H9 (cell line): ENCODE measurements around the gene MAST4. TPM values are rescaled to one million over a fixed set of nuclear protein-coding genes. Genes with fewer than 3 reads are reported as not detected.
A peak's percentile ranks its signal among the peaks of the same experiment; 100 is the strongest.

ENCODE experiments used
- DNase-seq: peaks from one replicate; pipeline ENCODE4 v3.0.0-alpha.2; 2017
- H2AFZ ChIP-seq: one replicate; pipeline ENCODE4 v1.6.1; 2013; ENCODE audit warnings: mild to moderate bottlenecking, low read length, control low read depth, moderate library complexity
- H2AK5ac ChIP-seq: 2 replicates; pipeline ENCODE4 v1.6.1; 2013; ENCODE audit warnings: low read length, control low read depth, mixed read lengths; ENCODE audit not compliant: insufficient read length
- H2BK120ac ChIP-seq: one replicate; pipeline ENCODE4 v1.6.1; 2013; ENCODE audit warnings: low read depth, mild to moderate bottlenecking, low read length, control low read depth, inconsistent platforms; ENCODE audit not compliant: poor library complexity, severe bottlenecking
- H2BK12ac ChIP-seq: 2 replicates; pipeline ENCODE4 v1.6.1; 2013; ENCODE audit warnings: low read length, control low read depth, mixed read lengths, low read depth; ENCODE audit not compliant: insufficient read length
- H2BK15ac ChIP-seq: 2 replicates; pipeline ENCODE4 v1.6.1; 2013; ENCODE audit warnings: low read depth, low read length, control low read depth
- H2BK20ac ChIP-seq: one replicate; pipeline ENCODE4 v1.6.1; 2013; ENCODE audit warnings: low read depth, mild to moderate bottlenecking, low read length, control low read depth, inconsistent platforms; ENCODE audit not compliant: poor library complexity, severe bottlenecking
- H2BK5ac ChIP-seq: 2 replicates; pipeline ENCODE4 v1.6.1; 2013; ENCODE audit warnings: low read length, control low read depth, mixed read lengths; ENCODE audit not compliant: insufficient read length
- H3K14ac ChIP-seq: 2 replicates; pipeline ENCODE4 v1.6.1; 2013; ENCODE audit warnings: low read length, control low read depth; ENCODE audit not compliant: insufficient read depth
- H3K18ac ChIP-seq: 2 replicates; pipeline ENCODE4 v1.6.1; 2013; ENCODE audit warnings: low read depth, mild to moderate bottlenecking, mixed read lengths, low read length, control low read depth; ENCODE audit not compliant: insufficient read length
- H3K23ac ChIP-seq: 2 replicates; pipeline ENCODE4 v1.6.1; 2013; ENCODE audit warnings: low read length, control low read depth, mixed read lengths, low read depth; ENCODE audit not compliant: insufficient read length
- H3K23me2 ChIP-seq: 2 replicates; pipeline ENCODE4 v1.6.1; 2013; ENCODE audit warnings: low read depth, mild to moderate bottlenecking, mixed read lengths, low read length, control low read depth; ENCODE audit not compliant: insufficient read length, poor library complexity, severe bottlenecking
- H3K27ac ChIP-seq: 2 replicates; pipeline ENCODE4 v1.5.1; 2013; ENCODE audit warnings: low read length, control low read depth, mixed read lengths, low read depth; ENCODE audit not compliant: insufficient read length
- H3K27me3 ChIP-seq: 2 replicates; pipeline ENCODE4 v1.6.1; 2013; ENCODE audit warnings: low read length, control low read depth, inconsistent platforms; ENCODE audit not compliant: insufficient read depth
- H3K4ac ChIP-seq: 2 replicates; pipeline ENCODE4 v1.6.1; 2013; ENCODE audit warnings: low read depth, mild to moderate bottlenecking, control low read depth, inconsistent platforms, low read length, moderate library complexity
- H3K4me1 ChIP-seq: 2 replicates; pipeline ENCODE4 v1.6.1; 2013; ENCODE audit warnings: low read length, control low read depth, inconsistent platforms; ENCODE audit not compliant: insufficient read depth
- H3K4me2 ChIP-seq: 2 replicates; pipeline ENCODE4 v1.6.1; 2013; ENCODE audit warnings: low read length, control low read depth, mixed read lengths; ENCODE audit not compliant: insufficient read length, insufficient read depth
- H3K56ac ChIP-seq: 2 replicates; pipeline ENCODE4 v1.6.1; 2013; ENCODE audit warnings: low read depth, mild to moderate bottlenecking, mixed read lengths, low read length, control low read depth; ENCODE audit not compliant: insufficient read length
- H3K79me1 ChIP-seq: 2 replicates; pipeline ENCODE4 v1.6.1; 2013; ENCODE audit warnings: low read depth, mild to moderate bottlenecking, moderate library complexity, low read length, control low read depth, inconsistent platforms; ENCODE audit not compliant: insufficient read depth, poor library complexity, severe bottlenecking
- H3K79me2 ChIP-seq: 2 replicates; pipeline ENCODE4 v1.6.1; 2013; ENCODE audit warnings: low read length, control low read depth, inconsistent platforms; ENCODE audit not compliant: insufficient read depth
- H3K9ac ChIP-seq: 2 replicates; pipeline ENCODE4 v1.6.1; 2013; ENCODE audit warnings: low read length, control low read depth, mixed read lengths; ENCODE audit not compliant: insufficient read length; ENCODE audit errors: extremely low read depth
- H3K9me3 ChIP-seq: one replicate; pipeline ENCODE4 v1.6.1; 2013; ENCODE audit warnings: low read depth, low read length, inconsistent platforms; ENCODE audit not compliant: control insufficient read depth
- H3T11ph ChIP-seq: one replicate; pipeline ENCODE4 v1.6.1; 2013; ENCODE audit warnings: mild to moderate bottlenecking, low read length, control low read depth, inconsistent platforms
- H4K20me1 ChIP-seq: one replicate; pipeline ENCODE4 v1.6.1; 2013; ENCODE audit not compliant: control insufficient read depth, insufficient read length, insufficient read depth
- H4K5ac ChIP-seq: 2 replicates; pipeline ENCODE4 v1.6.1; 2013; ENCODE audit warnings: low read depth, mild to moderate bottlenecking, mixed read lengths, low read length, control low read depth; ENCODE audit not compliant: insufficient read length
- H4K8ac ChIP-seq: replicated peaks from 2 replicates; pipeline ENCODE4 v1.6.1; 2013; ENCODE audit warnings: low read length, control low read depth, mixed read lengths, low read depth; ENCODE audit not compliant: insufficient read length
- H4K91ac ChIP-seq: 2 replicates; pipeline ENCODE4 v1.6.1; 2013; ENCODE audit warnings: low read depth, mild to moderate bottlenecking, moderate library complexity, mixed read lengths, low read length, control low read depth; ENCODE audit not compliant: insufficient read length
- H3K27ac Mint-ChIP-seq, 3 experiments: 2 replicates in 2 of 3; 3 replicates in 1 of 3; pipeline ENCODE4 v1.8.0; 2020 to 2021; ENCODE audit warnings: mixed read lengths in 3 of 3, mild to moderate bottlenecking in 1 of 3, moderate library complexity in 1 of 3
- H3K27me3 Mint-ChIP-seq: 2 replicates; pipeline ENCODE4 v1.8.0; 2021; ENCODE audit warnings: low read depth, mild to moderate bottlenecking, moderate library complexity, mixed read lengths
- H3K36me3 Mint-ChIP-seq, 3 experiments: 2 replicates in 2 of 3; 3 replicates in 1 of 3; pipeline ENCODE4 v1.8.0; 2020 to 2021; ENCODE audit warnings: low read depth in 3 of 3, mixed read lengths in 3 of 3; ENCODE audit not compliant: insufficient read depth in 1 of 3
- H3K4me1 Mint-ChIP-seq, 2 experiments: 2 replicates each; pipeline ENCODE4 v1.8.0; 2020; ENCODE audit warnings: mixed read lengths in 2 of 2
- H3K4me3 Mint-ChIP-seq, 2 experiments: 2 replicates in 1 of 2; 3 replicates in 1 of 2; pipeline ENCODE4 v1.8.0; 2020 to 2021; ENCODE audit warnings: mild to moderate bottlenecking in 2 of 2, mixed read lengths in 2 of 2, moderate library complexity in 1 of 2
- H3K9me3 Mint-ChIP-seq, 2 experiments: 2 replicates in 1 of 2; 3 replicates in 1 of 2; pipeline ENCODE4 v1.8.0; 2020; ENCODE audit warnings: mild to moderate bottlenecking in 2 of 2, mixed read lengths in 2 of 2, moderate library complexity in 1 of 2
- CTCF ChIP-seq: fragments of 200-600 bp; sonication (generic); conservative IDR thresholded peaks from 3 replicates; pipeline ENCODE4 v1.8.0; 2021; ENCODE audit warnings: antibody characterized with exemption, mild to moderate bottlenecking
- WGBS: extraction: QIAGEN DNeasy Blood & Tissue Kit; methylation state at CpG from one replicate; pipeline ENCODE4 v1.1.7; 2013; ENCODE audit warnings: missing lambda C conversion rate, low lambda C conversion rate, mixed read lengths; ENCODE audit not compliant: insufficient read length; ENCODE audit errors: extremely low coverage; 5-methylcytosine and 5-hydroxymethylcytosine counted together
- total RNA-seq: library from RNA; stranded (reverse); gene quantifications from 2 replicates; pipeline ENCODE4 v1.2.1, GENCODE V29; 2021

MAST4 gene
- total RNA-seq, 1 experiment from 2014 or later = 3.7 TPM

GRCh38 chr5:67095346-67096171 lies 499.4 kb downstream of the MAST4 start:
- H4K91ac ChIP-seq = no peak overlapping the region
- no peak overlapping the region for H3K56ac ChIP-seq
- H2AK5ac ChIP-seq = no peak overlapping the region
- H2BK5ac ChIP-seq = no peak overlapping the region
- H3K4ac ChIP-seq = no peak overlapping the region
- TF ChIP-seq CTCF = no peak
- H3K4me1 ChIP-seq = peaks cover 2% of the 10 kb centered on the region; the same call in 1 of the 2 replicates
- H3K9ac ChIP-seq = no peak overlapping the region
- no peak overlapping the region for H3T11ph ChIP-seq
- no peak overlapping the region for H2BK15ac ChIP-seq
- no peaks in the 10 kb centered on the region for H3K79me2 ChIP-seq
- no peaks in the 10 kb centered on the region for H4K20me1 ChIP-seq
- Mint-ChIP-seq H3K9me3 (no peaks in the 10 kb centered on the region), H3K4me3 (no peak overlapping the region), H3K4me1 (peaks cover 29 to 32% of the 10 kb centered on the region in 2 experiments), H3K27me3 (no peaks in the 10 kb centered on the region), H3K36me3 (no peaks in the 10 kb centered on the region), H3K27ac (peak overlapping the region; percentile 9 to 98 (median 93); a peak in 5 of 7 replicates)
- H3K4me2 ChIP-seq = no peak overlapping the region
- no peak overlapping the region for H2BK120ac ChIP-seq
- no peak for DNase-seq
- no peak overlapping the region for H3K27ac ChIP-seq
- H2AFZ ChIP-seq = no peak overlapping the region
- H3K9me3 ChIP-seq = no peaks in the 10 kb centered on the region
- no peak overlapping the region for H4K5ac ChIP-seq
- no peak overlapping the region for H2BK12ac ChIP-seq
- no peaks in the 10 kb centered on the region for H3K23me2 ChIP-seq
- H3K18ac ChIP-seq = no peak overlapping the region
- H4K8ac ChIP-seq = no peak overlapping the region
- H3K23ac ChIP-seq = no peak overlapping the region
- no CpG with 5 or more reads among the region's 8 CpGs for whole genome bisulfite sequencing
- H2BK20ac ChIP-seq = no peak overlapping the region
- no peaks in the 10 kb centered on the region for H3K27me3 ChIP-seq
- no peak overlapping the region for H3K14ac ChIP-seq
- no peaks in the 10 kb centered on the region for H3K79me1 ChIP-seq
